LNCAP (cell line): ENCODE results near the gene CCDC83.

ENCODE experiments used
- TF ChIP-seq, protein P1 (sequence below): fragments of 450-650 bp; IDR thresholded peaks from 2 replicates; pipeline ENCODE4 v1.5.1; 2017; ENCODE audit warnings: mild to moderate bottlenecking

CCDC83 gene

DNA sequence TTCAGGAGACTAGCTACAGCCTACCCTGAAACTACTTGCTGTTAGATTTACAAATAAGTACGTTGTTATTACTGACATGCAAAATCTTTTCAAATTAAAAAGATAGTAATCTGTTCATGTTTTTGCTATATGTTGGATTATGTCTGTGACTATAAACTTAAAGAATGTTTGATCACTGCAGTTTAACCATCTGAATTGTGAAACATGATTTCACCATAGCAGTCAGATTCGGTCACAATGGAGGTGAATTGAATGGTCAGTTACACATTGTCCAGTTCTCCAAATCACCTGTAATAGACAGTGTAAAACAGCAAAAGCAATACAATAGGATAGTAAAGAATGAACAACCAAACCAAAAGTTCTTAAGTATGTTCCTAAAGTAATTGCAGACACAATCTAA lies 43.3 kb downstream of the CCDC83 start:
- TF ChIP-seq, protein P1, sequence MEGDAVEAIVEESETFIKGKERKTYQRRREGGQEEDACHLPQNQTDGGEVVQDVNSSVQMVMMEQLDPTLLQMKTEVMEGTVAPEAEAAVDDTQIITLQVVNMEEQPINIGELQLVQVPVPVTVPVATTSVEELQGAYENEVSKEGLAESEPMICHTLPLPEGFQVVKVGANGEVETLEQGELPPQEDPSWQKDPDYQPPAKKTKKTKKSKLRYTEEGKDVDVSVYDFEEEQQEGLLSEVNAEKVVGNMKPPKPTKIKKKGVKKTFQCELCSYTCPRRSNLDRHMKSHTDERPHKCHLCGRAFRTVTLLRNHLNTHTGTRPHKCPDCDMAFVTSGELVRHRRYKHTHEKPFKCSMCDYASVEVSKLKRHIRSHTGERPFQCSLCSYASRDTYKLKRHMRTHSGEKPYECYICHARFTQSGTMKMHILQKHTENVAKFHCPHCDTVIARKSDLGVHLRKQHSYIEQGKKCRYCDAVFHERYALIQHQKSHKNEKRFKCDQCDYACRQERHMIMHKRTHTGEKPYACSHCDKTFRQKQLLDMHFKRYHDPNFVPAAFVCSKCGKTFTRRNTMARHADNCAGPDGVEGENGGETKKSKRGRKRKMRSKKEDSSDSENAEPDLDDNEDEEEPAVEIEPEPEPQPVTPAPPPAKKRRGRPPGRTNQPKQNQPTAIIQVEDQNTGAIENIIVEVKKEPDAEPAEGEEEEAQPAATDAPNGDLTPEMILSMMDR = no peak

DNA sequence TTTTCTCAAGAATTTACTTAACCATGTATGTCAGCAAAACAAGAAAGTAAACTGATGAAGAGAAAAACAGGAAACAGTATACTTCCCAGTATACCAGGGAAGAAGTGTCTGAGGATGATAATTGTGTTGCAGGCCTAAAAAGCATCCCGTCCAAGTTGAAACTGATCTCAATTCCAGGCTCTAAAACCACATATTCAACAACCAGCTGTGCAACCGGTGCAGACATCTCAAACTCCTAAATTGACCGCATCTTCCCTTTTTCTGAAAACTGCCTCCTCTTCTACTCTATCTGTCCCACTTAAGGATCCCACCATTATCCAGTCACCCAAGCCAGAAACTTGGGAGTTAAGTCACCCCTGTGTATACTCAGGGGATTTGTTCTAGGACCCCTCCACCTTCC lies 47.2 kb downstream of the CCDC83 start:
- TF ChIP-seq, protein P1 = no peak

DNA sequence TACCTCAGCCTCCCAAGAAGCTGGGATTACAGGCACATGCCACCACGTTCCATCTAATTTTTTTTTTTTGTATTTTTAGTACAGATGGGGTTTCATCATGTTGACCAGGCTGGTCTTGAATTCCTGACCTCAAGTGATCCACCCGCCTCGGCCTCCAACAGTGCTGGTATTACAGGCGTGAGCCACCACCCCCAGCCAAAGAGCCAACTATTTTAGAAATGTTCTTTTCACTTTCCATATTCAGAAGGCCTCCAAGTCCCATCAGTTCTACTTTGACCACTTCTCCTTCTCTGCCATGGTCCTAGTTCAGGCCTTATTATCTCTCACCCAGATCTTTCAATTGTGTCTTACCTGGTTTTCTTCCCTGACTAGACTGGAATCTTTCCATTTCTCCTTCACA lies 48.2 kb downstream of the CCDC83 start:
- TF ChIP-seq, protein P1 = no peak

DNA sequence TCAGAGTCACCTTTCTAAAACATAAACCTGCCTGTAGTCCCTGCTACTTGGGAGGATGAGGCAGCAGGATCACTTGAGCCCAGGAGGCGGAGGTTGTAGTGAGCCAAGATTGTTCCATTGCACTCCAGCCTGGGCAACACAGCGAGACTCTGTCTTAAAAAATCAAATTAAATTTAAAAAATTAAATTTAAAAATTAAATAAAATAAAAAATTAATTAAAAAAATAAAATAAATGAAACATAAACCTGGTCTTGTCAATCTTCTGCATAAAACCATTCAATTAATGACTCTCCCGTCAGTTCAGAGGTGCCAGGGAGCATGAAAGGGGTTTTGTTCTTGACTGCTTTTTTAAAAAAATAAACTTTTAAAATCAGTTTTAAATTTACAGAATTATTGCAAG lies 48.6 kb downstream of the CCDC83 start:
- TF ChIP-seq, protein P1 = no peak

DNA sequence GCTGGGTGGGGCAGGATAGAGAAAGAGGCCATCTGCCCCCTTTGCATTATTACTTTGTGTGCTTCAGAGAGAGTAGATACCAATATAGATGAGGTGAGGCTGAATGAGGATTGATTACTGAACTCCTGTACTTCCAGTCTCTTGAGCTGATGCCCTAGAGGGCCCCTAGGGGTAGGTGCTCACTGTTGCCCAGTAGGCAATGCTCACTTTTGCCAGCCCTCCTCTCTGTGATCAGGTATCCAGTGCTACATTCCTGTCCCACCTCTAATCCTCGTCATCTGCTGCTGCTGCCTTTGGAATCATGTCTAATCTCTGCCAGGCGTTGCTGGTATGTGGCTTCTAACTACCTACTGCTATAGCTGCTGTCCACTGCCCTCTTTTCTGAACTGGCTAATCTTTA lies 57.2 kb downstream of the CCDC83 start:
- TF ChIP-seq, protein P1 = no peak

DNA sequence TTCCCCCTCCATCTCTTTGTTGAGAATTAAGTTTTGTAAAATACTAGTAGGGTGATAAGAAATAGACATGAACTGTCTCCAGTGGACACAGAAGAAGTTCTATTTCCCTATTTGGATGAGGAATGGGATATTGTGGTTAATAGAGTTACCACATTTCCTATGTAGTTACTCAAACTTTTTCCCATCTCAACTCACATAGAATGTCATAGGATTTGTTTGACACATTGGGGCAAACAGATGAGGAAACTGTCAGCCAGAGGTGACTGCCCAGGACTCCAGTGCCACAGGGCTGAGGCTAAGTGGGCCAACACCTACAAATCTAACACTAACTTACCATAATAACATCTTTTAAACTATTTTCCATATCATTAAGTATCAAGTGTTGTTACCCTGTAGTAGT lies 58.3 kb downstream of the CCDC83 start:
- TF ChIP-seq, protein P1 = no peak

DNA sequence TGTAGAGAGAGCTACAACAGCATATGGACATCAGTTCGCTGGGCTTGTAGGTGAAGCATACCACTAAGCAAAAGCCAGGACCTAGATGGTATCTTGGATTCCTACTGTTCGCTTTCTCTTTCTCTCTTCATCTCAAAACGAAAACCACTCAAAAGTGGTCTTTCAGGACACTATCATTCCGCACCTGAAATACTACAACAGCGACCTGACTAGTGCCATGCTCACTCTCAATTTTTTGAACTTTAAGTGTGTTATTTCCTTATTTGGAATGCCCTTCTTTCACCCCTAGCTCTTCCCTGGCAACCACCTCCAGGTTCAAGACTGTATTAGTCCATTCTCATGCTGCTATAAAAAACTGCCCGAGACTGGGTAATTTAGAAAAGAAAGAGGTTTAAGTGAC lies 59.2 kb downstream of the CCDC83 start:
- TF ChIP-seq, protein P1 = no peak
